T-cell (primary cell): Measurements from ENCODE around the gene NANP. TPM values are rescaled to one million over a fixed set of nuclear protein-coding genes. Genes with fewer than 3 reads are reported as not detected.
"Not testable (repeated sequence)": the region's sequence is repeated elsewhere in the genome, so short reads cannot be mapped to it uniquely, and the experiment has no call there.

ENCODE experiments used
- ATAC-seq, 4 experiments: fragments of 200-7000 bp in 3 of 4; fragments of 150-1000 bp in 1 of 4; cut with Tn5 transposase; replicated peaks in 1 of 4; 1 replicate in 3 of 4; 2 replicates in 1 of 4; pipeline ENCODE4 v1.10.0; 2021; ENCODE audit warnings: moderate library complexity in 3 of 4, mild to moderate bottlenecking in 2 of 4, moderate number of reproducible peaks in 1 of 4
- CTCF ChIA-PET, 2 donors: fragments of 300-600 bp; sonication (Branson Sonifier 250); formaldehyde crosslinking; loops; one replicate each; lab custom pipeline; 2022; ENCODE audit warnings: antibody characterized with exemption in 2 of 2; lab: Charles Lee
- POLR2A ChIA-PET, 2 donors: fragments of 300-600 bp; sonication (Branson Sonifier 250); formaldehyde crosslinking; loops; one replicate each; lab custom pipeline; 2022; ENCODE audit warnings: antibody characterized with exemption in 2 of 2; lab: Charles Lee
- DNase-seq, 35 experiments: peaks; one replicate each; pipeline versions ENCODE4 v3.0.0 to v3.0.0-alpha.2; 2013 to 2023
- H3K27ac ChIP-seq: one replicate; pipeline ENCODE4 v1.5.1; 2013; ENCODE audit warnings: low read length
- H3K27me3 ChIP-seq, 2 experiments: replicated peaks in 1 of 2; 1 replicate in 1 of 2; 2 replicates in 1 of 2; pipeline versions ENCODE4 v1.6.1 to v1.7.0; 2013; ENCODE audit warnings: low read length in 1 of 2, mixed read lengths in 1 of 2; ENCODE audit not compliant: control insufficient read depth in 2 of 2, insufficient read depth in 2 of 2; ENCODE audit errors: extremely low read depth in 1 of 2
- H3K36me3 ChIP-seq, 2 donors: 1 replicate in 1 of 2; 2 replicates in 1 of 2; pipeline versions ENCODE4 v1.6.1 to v1.7.0; 2013; ENCODE audit warnings: low read length in 1 of 2; ENCODE audit not compliant: control insufficient read depth in 2 of 2, insufficient read depth in 1 of 2; ENCODE audit errors: extremely low read depth in 1 of 2
- H3K4me1 ChIP-seq, 2 experiments: 1 replicate in 1 of 2; 2 replicates in 1 of 2; pipeline versions ENCODE4 v1.6.1 to v1.7.0; 2013; ENCODE audit warnings: low read length in 2 of 2, mixed read lengths in 1 of 2; ENCODE audit not compliant: insufficient read depth in 2 of 2, control insufficient read depth in 1 of 2; ENCODE audit errors: extremely low read depth in 1 of 2
- H3K4me3 ChIP-seq, 2 donors: 1 replicate in 1 of 2; 2 replicates in 1 of 2; pipeline versions ENCODE4 v1.5.1 to v1.7.0; 2013; ENCODE audit warnings: mild to moderate bottlenecking in 2 of 2, low read length in 1 of 2, moderate library complexity in 1 of 2; ENCODE audit not compliant: control insufficient read depth in 1 of 2; ENCODE audit errors: extremely low read depth in 1 of 2
- H3K9me3 ChIP-seq: 2 replicates; pipeline ENCODE4 v1.7.0; 2013
- H3K27ac Mint-ChIP-seq, 2 donors: one replicate each; pipeline ENCODE4 v1.8.0; 2020 to 2021; ENCODE audit warnings: mild to moderate bottlenecking in 2 of 2, mixed read lengths in 2 of 2
- H3K27me3 Mint-ChIP-seq, 2 donors: one replicate each; pipeline ENCODE4 v1.8.0; 2021 to 2022; ENCODE audit warnings: mixed read lengths in 2 of 2
- H3K36me3 Mint-ChIP-seq: one replicate; pipeline ENCODE4 v1.8.0; 2021; ENCODE audit warnings: mixed read lengths
- H3K4me1 Mint-ChIP-seq, 3 donors: one replicate each; pipeline ENCODE4 v1.8.0; 2020 to 2022; ENCODE audit warnings: mixed read lengths in 3 of 3, mild to moderate bottlenecking in 1 of 3
- H3K4me3 Mint-ChIP-seq, 3 donors: one replicate each; pipeline ENCODE4 v1.8.0; 2020 to 2022; ENCODE audit warnings: mild to moderate bottlenecking in 3 of 3, mixed read lengths in 3 of 3, moderate library complexity in 3 of 3
- H3K9me3 Mint-ChIP-seq, 3 donors: one replicate each; pipeline ENCODE4 v1.8.0; 2020 to 2022; ENCODE audit warnings: mixed read lengths in 3 of 3
- WGBS: methylation state at CpG from one replicate; pipeline ENCODE4 v1.1.5; 2013; ENCODE audit warnings: missing lambda C conversion rate; ENCODE audit not compliant: insufficient coverage; 5-methylcytosine and 5-hydroxymethylcytosine counted together
- total RNA-seq, 35 experiments: library from RNA in 6 of 35; stranded (reverse) in 6 of 35; fragments of 120-200 nt in 1 of 35; gene quantifications; one replicate each; pipeline versions ENCODE4 v1.2.1 to v1.2.4 and lab custom pipeline; 2013 to 2026

NANP gene
- total RNA-seq, 5 donors from 2014 or later (not counting 1 experiment from before 2014, with no cell fraction given) = 0.96 to 1.9 (median 1.7) TPM

- POLR2A ChIA-PET = no interaction called here
- Mint-ChIP-seq H3K36me3 (no peaks in the 10 kb centered on the region), H3K27me3 (peaks cover 9 to 15% of the 10 kb centered on the region in 2 donors), H3K4me3 (no peak overlapping the region), H3K4me1 (peaks cover 6 to 9% (median 7%) of the 10 kb centered on the region in 3 donors), H3K27ac (no peak overlapping the region), H3K9me3 (no peaks in the 10 kb centered on the region)
- Histone ChIP-seq H3K27me3 (peaks cover 0 to 12% of the 10 kb centered on the region in 2 experiments), H3K4me3 (no peak overlapping the region), H3K27ac (no peak overlapping the region), H3K36me3 (no peaks in the 10 kb centered on the region), H3K4me1 (peaks cover 0 to 11% of the 10 kb centered on the region in 2 experiments), H3K9me3 (no peaks in the 10 kb centered on the region)
- 79% methylated on average over 4 of the region's 5 CpGs for WGBS
- ATAC-seq (no peak), DNase-seq (no peak)
- CTCF ChIA-PET = no interaction called here
Measured at GRCh38 chr20:25587536-25587935, 36.3 kb downstream of the NANP start.

- Mint-ChIP-seq H3K27ac (no peak overlapping the region), H3K4me1 (peaks cover 6 to 9% (median 7%) of the 10 kb centered on the region in 3 donors), H3K36me3 (no peaks in the 10 kb centered on the region), H3K9me3 (no peaks in the 10 kb centered on the region), H3K27me3 (peaks cover 9 to 15% of the 10 kb centered on the region in 2 donors), H3K4me3 (no peak overlapping the region)
- no peak overlapping the region for H3K27ac ChIP-seq
- POLR2A ChIA-PET = no interaction called here
- peaks cover 0 to 16% of the 10 kb centered on the region in 2 experiments for H3K27me3 ChIP-seq
- no peak for ATAC-seq
- H3K4me3 ChIP-seq = no peak overlapping the region
- CTCF ChIA-PET = no interaction called here
- no peak for DNase-seq
- 76% methylated on average over 7 of the region's 11 CpGs for WGBS
- no peaks in the 10 kb centered on the region for H3K9me3 ChIP-seq
- H3K4me1 ChIP-seq = peaks cover 0 to 11% of the 10 kb centered on the region in 2 experiments
- no peaks in the 10 kb centered on the region for H3K36me3 ChIP-seq
Measured at GRCh38 chr20:25586877-25587276, 36.9 kb downstream of the NANP start.

GRCh38 chr20:25584905-25585704 lies 38.7 kb downstream of the NANP start, which contains the start of gene NINL:
Gene NINL, minus strand, starts transcription at chr20:25585531. Its CDS starts 58,944 bp downstream, at chr20:25526587.
- H3K9me3 Mint-ChIP-seq = no peaks in the 10 kb centered on the region
- H3K4me3 Mint-ChIP-seq = peak within 1 kb of the TSS; percentile 69 to 79 (median 72)
- Histone ChIP-seq H3K9me3 (no peaks in the 10 kb centered on the region), H3K27ac (no peak within 1 kb of the TSS), H3K27me3 (peaks cover 0 to 14% of the 10 kb centered on the region in 2 experiments), H3K36me3 (no peaks in the 10 kb centered on the region), H3K4me3 (peak within 1 kb of the TSS; percentile 30 to 71), H3K4me1 (peaks cover 0 to 11% of the 10 kb centered on the region in 2 experiments)
- peaks cover 6 to 9% (median 7%) of the 10 kb centered on the region in 3 donors for H3K4me1 Mint-ChIP-seq
- H3K27ac Mint-ChIP-seq = peak within 1 kb of the TSS in 1 of 2 donors; percentile 36
- ChIA-PET POLR2A (interaction anchor here in 1 of 2 donors (0.5 kb wide), 1 partner anchor 99 kb away, joined by 3 read pairs; no protein-coding TSS in a partner anchor), CTCF (interaction anchor here in 1 of 2 donors (0.5 kb wide), 1 partner anchor 27 kb away, joined by 5 read pairs; no protein-coding TSS in a partner anchor)
- H3K27me3 Mint-ChIP-seq = peaks cover 9 to 15% of the 10 kb centered on the region in 2 donors
- 1% methylated on average over 108 of the region's 108 CpGs for WGBS
- ATAC-seq (peak; percentile 83 to 91 (median 88)), DNase-seq (peak in 34 of 35 experiments; percentile 3 to 58 (median 27))
- no peaks in the 10 kb centered on the region for H3K36me3 Mint-ChIP-seq

GRCh38 chr20:25583607-25584006 lies 40.2 kb downstream of the NANP start:
- WGBS = 100% methylated on average over 2 of the region's 7 CpGs
- POLR2A ChIA-PET = not testable (repeated sequence)
- H3K27ac Mint-ChIP-seq = peak overlapping the region in 1 of 2 donors; percentile 63

GRCh38 chr20:25580711-25581110 lies 43.1 kb downstream of the NANP start:
- Histone ChIP-seq H3K4me1 (peaks cover 0 to 9% of the 10 kb centered on the region in 2 experiments), H3K27me3 (peaks cover 0 to 18% of the 10 kb centered on the region in 2 experiments), H3K4me3 (no peak overlapping the region), H3K9me3 (no peaks in the 10 kb centered on the region), H3K36me3 (no peaks in the 10 kb centered on the region), H3K27ac (no peak overlapping the region)
- DNase-seq = no peak
- Mint-ChIP-seq H3K36me3 (no peaks in the 10 kb centered on the region), H3K27ac (no peak overlapping the region), H3K4me1 (peaks cover 6 to 8% (median 7%) of the 10 kb centered on the region in 3 donors), H3K9me3 (no peaks in the 10 kb centered on the region), H3K27me3 (peaks cover 9 to 20% of the 10 kb centered on the region in 2 donors), H3K4me3 (no peak overlapping the region)
- ChIA-PET POLR2A (interaction anchor here in 1 of 2 donors (0.6 kb wide), 1 partner anchor 11 kb away, joined by 6 read pairs; no protein-coding TSS in a partner anchor), CTCF (interaction anchor here (0.5 kb wide), 2 partner anchors 8 to 143 kb away, joined by 3 to 4 read pairs; no protein-coding TSS in a partner anchor)
- WGBS = 100% methylated on average over 1 of the region's 4 CpGs
- no peak for ATAC-seq

More at GRCh38 chr20:25583607-25584006, 40.2 kb downstream of the NANP start:
- peaks cover 0 to 11% of the 10 kb centered on the region in 2 experiments for H3K4me1 ChIP-seq
- H3K4me1 Mint-ChIP-seq, H3K9me3 ChIP-seq, H3K27ac ChIP-seq, CTCF ChIA-PET, H3K36me3 ChIP-seq, H3K9me3 Mint-ChIP-seq, H3K36me3 Mint-ChIP-seq, H3K4me3 ChIP-seq, DNase-seq, ATAC-seq: not testable (repeated sequence)
- Mint-ChIP-seq H3K4me3 (peak overlapping the region; percentile 43 to 79 (median 56)), H3K27me3 (peaks cover 9 to 15% of the 10 kb centered on the region in 2 donors)
- peaks cover 0 to 14% of the 10 kb centered on the region in 2 experiments for H3K27me3 ChIP-seq

- Mint-ChIP-seq H3K27ac (no peak overlapping the region), H3K4me3 (no peak overlapping the region), H3K9me3 (no peaks in the 10 kb centered on the region), H3K4me1 (peaks cover under 1 to 4% (median 2%) of the 10 kb centered on the region in 3 donors), H3K27me3 (peaks cover 6 to 19% of the 10 kb centered on the region in 2 donors), H3K36me3 (no peaks in the 10 kb centered on the region)
- H3K27ac ChIP-seq = no peak overlapping the region
- H3K4me3 ChIP-seq = no peak overlapping the region
- H3K4me1 ChIP-seq = no peaks in the 10 kb centered on the region
- CTCF ChIA-PET = interaction anchor here in 1 of 2 donors (1.1 kb wide), 1 partner anchor 9 kb away, joined by 3 read pairs; no protein-coding TSS in a partner anchor
- ATAC-seq (no peak), DNase-seq (no peak)
- 71% methylated on average over 8 of the region's 11 CpGs for WGBS
- no peaks in the 10 kb centered on the region for H3K36me3 ChIP-seq
- no peaks in the 10 kb centered on the region for H3K9me3 ChIP-seq
- POLR2A ChIA-PET = no interaction called here
- peaks cover 0 to 11% of the 10 kb centered on the region in 2 experiments for H3K27me3 ChIP-seq
Measured at GRCh38 chr20:25579081-25579770, 44.6 kb downstream of the NANP start.
